ENCODE data around the gene DNAAF2. TPM values are rescaled to one million over a fixed set of nuclear protein-coding genes. Genes with fewer than 3 reads are reported as not detected.

DNAAF2 gene
- total RNA-seq, 1 experiment from 2014 or later = 13.7 TPM

DNA sequence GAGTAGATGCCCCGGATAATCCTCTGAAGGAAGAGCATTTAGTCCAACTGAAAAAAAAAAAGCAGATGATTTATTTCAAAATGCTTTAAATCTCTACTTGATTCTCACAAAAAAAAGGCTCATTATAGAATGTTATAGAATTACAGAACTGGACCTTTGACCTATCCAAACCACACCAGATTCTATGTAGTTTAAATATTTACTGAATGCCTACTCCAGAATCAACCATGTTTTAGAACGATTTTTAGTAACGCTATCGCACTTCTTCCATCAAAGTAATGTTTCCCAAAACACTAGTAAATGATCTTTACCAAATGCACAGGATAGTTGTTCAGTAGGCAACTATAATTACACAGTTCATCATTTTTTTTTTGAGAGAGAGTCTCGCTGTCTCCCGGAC is 51.4 kb downstream of the DNAAF2 start:
- DNase-seq (ENCODE audit: low read depth, low spot score) (no peak), ATAC-seq (no peak)
- H3K4me1 ChIP-seq (ENCODE audit: control insufficient read depth in 1 of 2, insufficient read depth in 2 of 2, low read length in 2 of 2) = peaks cover 12 to 56% of the 10 kb centered on the region in 2 experiments
- H3K27me3 ChIP-seq (ENCODE audit: insufficient read depth, low read length) = no peaks in the 10 kb centered on the region
- H3K9me3 ChIP-seq (ENCODE audit: control insufficient read depth in 1 of 2, insufficient read depth in 1 of 2, low read depth in 1 of 2, low read length in 2 of 2) = no peaks in the 10 kb centered on the region
- H3K79me2 ChIP-seq (ENCODE audit: insufficient read depth, low read length) = peaks cover 75% of the 10 kb centered on the region
- no peak for TF ChIP-seq ELF1 (IDR thresholded peaks at IDR 0.05; ENCODE audit: borderline replicate concordance, low read depth)
- TF ChIP-seq SRF (IDR thresholded peaks at IDR 0.05; ENCODE audit: low read depth) = no peak
- TF ChIP-seq, protein P1, sequence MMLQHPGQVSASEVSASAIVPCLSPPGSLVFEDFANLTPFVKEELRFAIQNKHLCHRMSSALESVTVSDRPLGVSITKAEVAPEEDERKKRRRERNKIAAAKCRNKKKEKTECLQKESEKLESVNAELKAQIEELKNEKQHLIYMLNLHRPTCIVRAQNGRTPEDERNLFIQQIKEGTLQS (IDR thresholded peaks at IDR 0.05) = no peak
- TF ChIP-seq POLR2A (IDR thresholded peaks at IDR 0.05; ENCODE audit: borderline replicate concordance, extremely low read depth, insufficient read depth, insufficient read length) = no peak
- TF ChIP-seq, protein P2, sequence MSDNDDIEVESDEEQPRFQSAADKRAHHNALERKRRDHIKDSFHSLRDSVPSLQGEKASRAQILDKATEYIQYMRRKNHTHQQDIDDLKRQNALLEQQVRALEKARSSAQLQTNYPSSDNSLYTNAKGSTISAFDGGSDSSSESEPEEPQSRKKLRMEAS (IDR thresholded peaks at IDR 0.05) = no peak
- peak overlapping the region; percentile 81 for H3K27ac ChIP-seq (ENCODE audit: low read depth, low read length)
- H3K4me3 ChIP-seq (replicated peaks in 1 of 2; ENCODE audit: low read depth in 1 of 2, low read length in 2 of 2) = no peak overlapping the region
- H4K20me1 ChIP-seq (ENCODE audit: insufficient read depth) = peaks cover 29% of the 10 kb centered on the region; the same call in 1 of the 2 replicates
- H3K9ac ChIP-seq (ENCODE audit: low read length) = peak overlapping the region; percentile 92
- BruUV-seq (replicated peaks) = no TSS peak
- no peaks in the 10 kb centered on the region for H3K9me2 ChIP-seq (ENCODE audit: insufficient read depth)
- intact Hi-C loops (cut with micrococcal nuclease) = no loop called here
- ChIA-PET CTCF (no interaction called here), RAD21 (ENCODE audit: low non-redundant PET in 1 of 2, low total read pairs in 2 of 2, uncharacterized antibody in 2 of 2, unreplicated experiment in 2 of 2) (no interaction called here), POLR2A (interaction anchor here (1.1 kb wide), 1 partner anchor 268 kb away, joined by 3 read pairs; no protein-coding TSS in a partner anchor)
- H3K36me3 ChIP-seq (ENCODE audit: control insufficient read depth in 1 of 2, insufficient read depth in 2 of 2, low read length in 2 of 2) = peaks cover 14 to 32% of the 10 kb centered on the region in 2 experiments; a peak in 3 of 4 replicates
- H2AFZ ChIP-seq (ENCODE audit: low read depth, low read length, poor library complexity, severe bottlenecking) = no peak overlapping the region
- H3K4me2 ChIP-seq (ENCODE audit: low read length) = peak overlapping the region; percentile 75

- intact Hi-C loops (cut with micrococcal nuclease) = no loop called here
- Histone ChIP-seq H3K36me3 (ENCODE audit: control insufficient read depth in 1 of 2, insufficient read depth in 2 of 2, low read length in 2 of 2) (peaks cover 16 to 41% of the 10 kb centered on the region in 2 experiments; a peak in 3 of 4 replicates), H3K4me3 (replicated peaks in 1 of 2; ENCODE audit: low read depth in 1 of 2, low read length in 2 of 2) (no peak overlapping the region), H3K9me2 (ENCODE audit: insufficient read depth) (no peaks in the 10 kb centered on the region), H3K9ac (ENCODE audit: low read length) (peak overlapping the region; percentile 27), H3K9me3 (ENCODE audit: control insufficient read depth in 1 of 2, insufficient read depth in 1 of 2, low read depth in 1 of 2, low read length in 2 of 2) (no peaks in the 10 kb centered on the region), H3K27me3 (ENCODE audit: insufficient read depth, low read length) (no peaks in the 10 kb centered on the region), H4K20me1 (ENCODE audit: insufficient read depth) (peaks cover 29% of the 10 kb centered on the region; the same call in 1 of the 2 replicates), H3K27ac (ENCODE audit: low read depth, low read length) (peak overlapping the region; percentile 11; the same call in 1 of the 2 replicates), H2AFZ (ENCODE audit: low read depth, low read length, poor library complexity, severe bottlenecking) (no peak overlapping the region), H3K4me2 (ENCODE audit: low read length) (peak overlapping the region; percentile 6; the same call in 1 of the 2 replicates), H3K4me1 (ENCODE audit: control insufficient read depth in 1 of 2, insufficient read depth in 2 of 2, low read length in 2 of 2) (peaks cover 11 to 51% of the 10 kb centered on the region in 2 experiments), H3K79me2 (ENCODE audit: insufficient read depth, low read length) (peaks cover 86% of the 10 kb centered on the region)
- CTCF ChIA-PET = interaction anchor here (0.7 kb wide), 1 partner anchor 65 kb away, joined by 3 read pairs; no protein-coding TSS in a partner anchor
- POLR2A ChIA-PET = interaction anchor here (0.9 kb wide), 1 partner anchor 15 kb away, joined by 3 read pairs; no protein-coding TSS in a partner anchor
- TF ChIP-seq, protein P2 (IDR thresholded peaks at IDR 0.05) = no peak
- no peak for TF ChIP-seq ZFX (IDR thresholded peaks at IDR 0.05)
- peak; percentile 72 for TF ChIP-seq POLR2AphosphoS5 (IDR thresholded peaks at IDR 0.05; ENCODE audit: low read depth, low read length)
- TF ChIP-seq CBX3 (IDR thresholded peaks at IDR 0.05; ENCODE audit: low read depth) = no peak
- no peak for TF ChIP-seq CEBPB (IDR thresholded peaks at IDR 0.05; ENCODE audit: low read depth)
- no peak for TF ChIP-seq EGR1 (IDR thresholded peaks at IDR 0.05; ENCODE audit: low read depth)
- TF ChIP-seq POLR2A (IDR thresholded peaks at IDR 0.05; ENCODE audit: borderline replicate concordance, extremely low read depth, insufficient read depth, insufficient read length) = peak; percentile 10
- TF ChIP-seq, protein P3, sequence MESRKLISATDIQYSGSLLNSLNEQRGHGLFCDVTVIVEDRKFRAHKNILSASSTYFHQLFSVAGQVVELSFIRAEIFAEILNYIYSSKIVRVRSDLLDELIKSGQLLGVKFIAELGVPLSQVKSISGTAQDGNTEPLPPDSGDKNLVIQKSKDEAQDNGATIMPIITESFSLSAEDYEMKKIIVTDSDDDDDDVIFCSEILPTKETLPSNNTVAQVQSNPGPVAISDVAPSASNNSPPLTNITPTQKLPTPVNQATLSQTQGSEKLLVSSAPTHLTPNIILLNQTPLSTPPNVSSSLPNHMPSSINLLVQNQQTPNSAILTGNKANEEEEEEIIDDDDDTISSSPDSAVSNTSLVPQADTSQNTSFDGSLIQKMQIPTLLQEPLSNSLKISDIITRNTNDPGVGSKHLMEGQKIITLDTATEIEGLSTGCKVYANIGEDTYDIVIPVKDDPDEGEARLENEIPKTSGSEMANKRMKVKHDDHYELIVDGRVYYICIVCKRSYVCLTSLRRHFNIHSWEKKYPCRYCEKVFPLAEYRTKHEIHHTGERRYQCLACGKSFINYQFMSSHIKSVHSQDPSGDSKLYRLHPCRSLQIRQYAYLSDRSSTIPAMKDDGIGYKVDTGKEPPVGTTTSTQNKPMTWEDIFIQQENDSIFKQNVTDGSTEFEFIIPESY (IDR thresholded peaks at IDR 0.05; ENCODE audit: extremely low read depth, insufficient replicate concordance, low read length) = no peak
- RAD21 ChIA-PET (ENCODE audit: low non-redundant PET in 1 of 2, low total read pairs in 2 of 2, uncharacterized antibody in 2 of 2, unreplicated experiment in 2 of 2) = no interaction called here
- no TSS peak for BruUV-seq (replicated peaks)
- ATAC-seq (no peak), DNase-seq (ENCODE audit: low read depth, low spot score) (no peak)
These were observed 52.7 kb downstream of the DNAAF2 start for GRCh38 chr14:49582113-49582977.
